CD4-positive, alpha-beta T cell (primary cell): ENCODE measurements around the gene RALGPS1. TPM values are rescaled to one million over a fixed set of nuclear protein-coding genes. Genes with fewer than 3 reads are reported as not detected.

ENCODE experiments used
- ATAC-seq: fragments of 200-7000 bp; cut with Tn5 transposase; one replicate; pipeline ENCODE4 v1.10.0; 2022; ENCODE audit warnings: mild to moderate bottlenecking; ENCODE audit not compliant: poor library complexity
- CTCF ChIA-PET: fragments of 350-600 bp; sonication (Branson Sonifier 250); formaldehyde crosslinking; loops from one replicate; lab custom pipeline; 2021; ENCODE audit warnings: antibody characterized with exemption, inconsistent platforms; lab: Charles Lee
- POLR2A ChIA-PET: fragments of 350-600 bp; sonication (Branson Sonifier 250); formaldehyde crosslinking; loops from one replicate; lab custom pipeline; 2021; ENCODE audit warnings: antibody characterized with exemption, inconsistent platforms; lab: Charles Lee
- DNase-seq, 14 experiments: peaks; one replicate each; pipeline ENCODE4 v3.0.0-alpha.2; 2013 to 2020; ENCODE audit warnings: mixed read lengths in 2 of 14
- H3K27ac ChIP-seq, 2 donors: one replicate each; pipeline versions ENCODE4 v1.5.1 to v1.7.0; 2013; ENCODE audit warnings: low read length in 2 of 2, low read depth in 1 of 2, mild to moderate bottlenecking in 1 of 2
- H3K27me3 ChIP-seq, 2 experiments: 1 replicate in 1 of 2; 2 replicates in 1 of 2; pipeline versions ENCODE4 v1.6.1 to v1.7.0; 2013; ENCODE audit warnings: low read length in 2 of 2, control low read depth in 1 of 2, mild to moderate bottlenecking in 1 of 2, moderate library complexity in 1 of 2; ENCODE audit not compliant: insufficient read depth in 2 of 2, control insufficient read depth in 1 of 2
- H3K36me3 ChIP-seq: one replicate; pipeline ENCODE4 v1.6.1; 2013; ENCODE audit warnings: low read length, control low read depth; ENCODE audit not compliant: insufficient read depth
- H3K4me1 ChIP-seq: one replicate; pipeline ENCODE4 v1.6.1; 2013; ENCODE audit warnings: low read length, control low read depth; ENCODE audit not compliant: insufficient read depth
- H3K4me3 ChIP-seq: one replicate; pipeline ENCODE4 v1.5.1; 2013; ENCODE audit warnings: mild to moderate bottlenecking, low read length, moderate library complexity
- H3K9me3 ChIP-seq, 2 experiments: 1 replicate in 1 of 2; 2 replicates in 1 of 2; pipeline versions ENCODE4 v1.6.1 to v1.7.0; 2013; ENCODE audit warnings: low read length in 2 of 2, mild to moderate bottlenecking in 2 of 2, control low read depth in 1 of 2, moderate library complexity in 1 of 2; ENCODE audit not compliant: control insufficient read depth in 1 of 2, insufficient read depth in 1 of 2
- H3K27ac Mint-ChIP-seq: one replicate; pipeline ENCODE4 v1.8.0; 2020; ENCODE audit warnings: mixed read lengths
- H3K27me3 Mint-ChIP-seq: one replicate; pipeline ENCODE4 v1.8.0; 2021; ENCODE audit warnings: mixed read lengths
- H3K36me3 Mint-ChIP-seq: one replicate; pipeline ENCODE4 v1.8.0; 2021; ENCODE audit warnings: low read depth, mixed read lengths
- H3K4me1 Mint-ChIP-seq: one replicate; pipeline ENCODE4 v1.8.0; 2021; ENCODE audit warnings: low read depth, mixed read lengths
- H3K4me3 Mint-ChIP-seq: one replicate; pipeline ENCODE4 v1.8.0; 2020; ENCODE audit warnings: mild to moderate bottlenecking, mixed read lengths
- H3K9me3 Mint-ChIP-seq: one replicate; pipeline ENCODE4 v1.8.0; 2020; ENCODE audit warnings: mixed read lengths
- intact Hi-C, 2 experiments: fragments of 100-400 bp; cut with DNase I in 1 of 2; cut with micrococcal nuclease in 1 of 2; formaldehyde crosslinking; loops; one replicate each; pipeline versions ENCODE4 v1.15.1 to v1.9.0; 2023 to 2025; cut with DNase I, micrococcal nuclease
- total RNA-seq, 174 experiments: library from RNA in 2 of 174; stranded (reverse) in 2 of 174; gene quantifications; one replicate each; pipeline ENCODE4 v1.2.3 and lab custom pipeline; 2021 to 2026
- TF ChIP-seq, protein P1 (sequence below): fragments of 200-600 bp; IDR thresholded peaks from one replicate; pipeline ENCODE4 v1.8.0; 2022; ENCODE audit warnings: antibody characterized with exemption, mild to moderate bottlenecking

The RALGPS1 gene
- total RNA-seq, 2 experiments from 2014 or later = 5.8 to 6.3 TPM

DNA sequence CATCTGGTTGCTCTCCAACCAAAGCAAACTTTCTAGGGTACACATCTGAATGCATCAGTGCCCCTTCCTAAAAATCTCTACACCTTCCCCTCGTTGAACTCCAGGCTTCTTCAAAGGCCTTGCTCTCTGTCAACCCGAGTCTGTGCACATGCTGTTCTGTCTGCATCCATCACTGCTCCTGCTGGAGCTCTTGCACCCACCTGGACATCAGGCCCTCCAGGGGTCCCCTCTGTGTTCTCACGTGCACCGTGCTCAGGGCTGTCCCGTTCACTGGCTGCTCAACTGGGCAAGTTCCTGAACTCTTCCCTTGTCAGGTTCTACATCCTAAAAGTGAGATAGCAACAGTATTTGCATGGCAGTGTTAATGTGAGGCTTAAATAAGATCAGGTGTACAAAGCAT, 270.6 kb downstream of the RALGPS1 start:
- intact Hi-C loops = no loop called here
- no peaks in the 10 kb centered on the region for H3K9me3 Mint-ChIP-seq
- TF ChIP-seq, protein P1, sequence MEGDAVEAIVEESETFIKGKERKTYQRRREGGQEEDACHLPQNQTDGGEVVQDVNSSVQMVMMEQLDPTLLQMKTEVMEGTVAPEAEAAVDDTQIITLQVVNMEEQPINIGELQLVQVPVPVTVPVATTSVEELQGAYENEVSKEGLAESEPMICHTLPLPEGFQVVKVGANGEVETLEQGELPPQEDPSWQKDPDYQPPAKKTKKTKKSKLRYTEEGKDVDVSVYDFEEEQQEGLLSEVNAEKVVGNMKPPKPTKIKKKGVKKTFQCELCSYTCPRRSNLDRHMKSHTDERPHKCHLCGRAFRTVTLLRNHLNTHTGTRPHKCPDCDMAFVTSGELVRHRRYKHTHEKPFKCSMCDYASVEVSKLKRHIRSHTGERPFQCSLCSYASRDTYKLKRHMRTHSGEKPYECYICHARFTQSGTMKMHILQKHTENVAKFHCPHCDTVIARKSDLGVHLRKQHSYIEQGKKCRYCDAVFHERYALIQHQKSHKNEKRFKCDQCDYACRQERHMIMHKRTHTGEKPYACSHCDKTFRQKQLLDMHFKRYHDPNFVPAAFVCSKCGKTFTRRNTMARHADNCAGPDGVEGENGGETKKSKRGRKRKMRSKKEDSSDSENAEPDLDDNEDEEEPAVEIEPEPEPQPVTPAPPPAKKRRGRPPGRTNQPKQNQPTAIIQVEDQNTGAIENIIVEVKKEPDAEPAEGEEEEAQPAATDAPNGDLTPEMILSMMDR = no peak

DNA sequence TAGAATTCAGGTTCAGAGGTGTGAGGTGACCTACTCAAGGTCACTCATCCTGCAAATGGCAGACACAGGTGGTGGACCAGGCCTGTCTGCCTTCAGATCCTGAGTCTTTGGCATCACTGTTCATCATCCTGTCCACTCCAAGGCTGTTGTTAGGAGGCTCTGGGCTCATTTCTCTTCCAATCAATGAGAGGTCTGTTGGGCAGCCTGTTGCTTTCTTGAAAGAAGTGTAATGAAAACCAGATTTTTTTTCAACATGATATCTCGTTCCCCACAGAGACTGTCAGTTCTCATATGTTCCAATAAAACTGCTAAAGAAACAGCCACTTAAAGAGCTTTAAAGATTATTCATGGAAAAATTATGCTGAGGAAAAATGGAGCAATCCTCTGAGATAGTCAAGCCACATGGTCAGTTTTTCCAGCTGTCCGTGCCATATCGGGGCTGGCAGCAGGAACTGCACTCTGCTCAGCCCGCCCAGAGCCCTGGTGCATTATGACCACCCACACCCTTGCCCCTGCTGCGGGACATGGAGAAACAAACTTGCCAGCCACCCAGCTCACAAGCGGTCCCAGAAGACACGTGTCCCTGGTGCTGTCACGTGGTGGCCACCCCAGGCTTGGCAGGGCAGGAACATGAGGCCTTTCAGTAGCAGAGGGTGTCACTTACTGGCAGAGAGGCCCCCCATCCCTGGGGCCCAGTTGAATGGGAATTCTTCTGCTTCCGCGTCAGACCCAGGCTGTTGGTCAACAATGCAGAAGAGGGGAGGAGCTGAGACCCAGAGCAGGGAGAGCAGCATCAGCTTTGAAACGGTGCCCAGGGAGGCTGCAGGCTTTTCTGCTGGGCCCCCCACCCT, 271.6 kb downstream of the RALGPS1 start:
- ChIA-PET CTCF (no interaction called here), POLR2A (no interaction called here)
- Histone ChIP-seq H3K9me3 (no peaks in the 10 kb centered on the region), H3K4me1 (no peaks in the 10 kb centered on the region), H3K27ac (no peak overlapping the region), H3K4me3 (no peak overlapping the region), H3K36me3 (no peaks in the 10 kb centered on the region), H3K27me3 (no peaks in the 10 kb centered on the region)
- DNase-seq (no peak), ATAC-seq (no peak)
- no peaks in the 10 kb centered on the region for H3K36me3 Mint-ChIP-seq
- no peak overlapping the region for H3K27ac Mint-ChIP-seq
- no peak overlapping the region for H3K4me3 Mint-ChIP-seq
- TF ChIP-seq, protein P1 = no peak
- H3K4me1 Mint-ChIP-seq = no peaks in the 10 kb centered on the region
- no peaks in the 10 kb centered on the region for H3K27me3 Mint-ChIP-seq
- intact Hi-C loops = no loop called here
- no peaks in the 10 kb centered on the region for H3K9me3 Mint-ChIP-seq

More for the DNA sequence above, 270.6 kb downstream of the RALGPS1 start:
- H3K4me3 Mint-ChIP-seq = no peak overlapping the region
- Histone ChIP-seq H3K27me3 (no peaks in the 10 kb centered on the region), H3K36me3 (no peaks in the 10 kb centered on the region), H3K9me3 (no peaks in the 10 kb centered on the region), H3K27ac (no peak overlapping the region), H3K4me1 (no peaks in the 10 kb centered on the region), H3K4me3 (no peak overlapping the region)
- no peaks in the 10 kb centered on the region for H3K27me3 Mint-ChIP-seq
- CTCF ChIA-PET = no interaction called here
- H3K36me3 Mint-ChIP-seq = no peaks in the 10 kb centered on the region
- DNase-seq = no peak
- H3K27ac Mint-ChIP-seq = no peak overlapping the region
- no peak for ATAC-seq
- POLR2A ChIA-PET = no interaction called here
- no peaks in the 10 kb centered on the region for H3K4me1 Mint-ChIP-seq

DNA sequence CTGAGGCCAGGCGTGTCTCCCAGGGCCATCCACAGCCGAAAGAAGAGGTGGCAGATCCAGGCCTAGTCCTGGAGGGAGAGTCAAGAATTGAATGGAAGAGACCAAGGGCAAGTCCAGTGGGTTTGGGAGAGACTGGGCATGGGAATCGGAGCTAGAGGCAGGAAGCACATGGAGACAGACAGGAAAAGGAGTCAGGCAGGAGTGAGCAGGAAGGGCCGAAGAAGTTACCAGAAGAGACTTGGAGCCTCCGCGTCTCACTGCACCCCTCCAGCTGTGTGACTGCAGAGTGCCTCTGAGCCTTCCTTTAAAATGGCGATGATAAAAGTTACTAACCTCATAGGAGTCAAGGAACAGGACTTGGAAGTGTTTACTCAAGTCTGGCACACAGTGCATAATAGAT, 272.2 kb downstream of the RALGPS1 start:
- H3K4me1 ChIP-seq = no peaks in the 10 kb centered on the region
- intact Hi-C loops = no loop called here
- H3K27ac ChIP-seq = no peak overlapping the region
- no peaks in the 10 kb centered on the region for H3K9me3 Mint-ChIP-seq
- no peaks in the 10 kb centered on the region for H3K36me3 ChIP-seq
- ATAC-seq (no peak), DNase-seq (no peak)
- ChIA-PET CTCF (no interaction called here), POLR2A (no interaction called here)
- no peak overlapping the region for H3K4me3 Mint-ChIP-seq
- no peaks in the 10 kb centered on the region for H3K36me3 Mint-ChIP-seq
- no peak overlapping the region for H3K4me3 ChIP-seq
- H3K27ac Mint-ChIP-seq = no peak overlapping the region
- TF ChIP-seq, protein P1 = no peak
- no peaks in the 10 kb centered on the region for H3K27me3 Mint-ChIP-seq
- H3K27me3 ChIP-seq = no peaks in the 10 kb centered on the region
- H3K4me1 Mint-ChIP-seq = no peaks in the 10 kb centered on the region
- H3K9me3 ChIP-seq = no peaks in the 10 kb centered on the region
